Measurements from ENCODE around the gene HABP2.

- TF ChIP-seq CTCF (IDR thresholded peaks at IDR 0.05) (no peak), POLR2A (IDR thresholded peaks at IDR 0.05) (no peak)
These were observed 839 bp upstream of the HABP2 start for GRCh38 chr10:113552014-113552413.
